GM19395 (cell line): ENCODE measurements around the gene SMIM41.
A peak's percentile ranks its signal among the peaks of the same experiment; 100 is the strongest.

Experiments used
- ATAC-seq: cut with Tn5 transposase; IDR thresholded peaks from one replicate; pipeline ENCODE4 v1.9.1; 2021; ENCODE audit warnings: mild to moderate bottlenecking, moderate library complexity; ENCODE audit not compliant: unreplicated experiment

The SMIM41 gene

GRCh38 chr12:52063082-52063924 lies 16.2 kb upstream of the SMIM41 start:
- no peak for ATAC-seq

DNA sequence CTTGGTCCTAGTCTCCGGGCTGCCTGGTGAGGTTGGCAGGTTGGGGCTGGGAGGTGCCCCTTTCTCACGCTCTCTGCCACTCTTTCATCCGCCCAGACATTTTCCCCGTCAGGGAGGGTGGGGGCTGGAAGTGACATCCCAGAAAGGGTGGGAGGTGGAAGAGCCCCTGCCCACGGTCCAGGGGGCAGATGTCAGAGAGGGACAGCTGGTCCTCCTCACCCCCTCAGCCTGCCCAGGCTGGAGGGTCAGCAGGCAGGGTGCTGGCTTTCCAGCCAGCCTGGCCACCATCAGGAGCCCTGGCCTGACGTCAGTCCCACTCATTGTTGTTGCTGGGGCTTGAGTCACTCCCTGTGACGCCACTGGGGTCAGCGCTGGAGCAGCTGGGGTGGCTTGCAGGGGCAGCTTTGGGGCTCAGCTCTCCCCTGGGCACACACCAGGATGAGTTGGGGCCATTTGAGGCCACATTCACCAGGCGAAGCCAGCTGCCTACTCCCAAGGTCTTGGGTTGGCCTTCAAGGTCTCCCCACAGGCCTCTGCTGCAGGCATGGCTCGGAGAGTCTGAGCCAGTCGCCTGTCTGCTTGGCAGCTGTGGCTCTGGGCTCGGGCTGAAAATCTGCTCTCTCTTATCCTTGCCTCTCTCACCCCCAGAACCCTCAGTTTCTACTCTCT lies 15.4 kb upstream of the SMIM41 start:
- no peak for ATAC-seq

- no peak for ATAC-seq
Observed at GRCh38 chr12:52066346-52067080, 13.0 kb upstream of the SMIM41 start.

GRCh38 chr12:52067081-52067374 lies 12.5 kb upstream of the SMIM41 start:
- no peak for ATAC-seq

GRCh38 chr12:52069327-52070184 lies 9.9 kb upstream of the SMIM41 start, which contains the start of gene ATG101:
Gene ATG101, plus strand, starts transcription at chr12:52069978. Its CDS starts 3,673 bp downstream, at chr12:52073651.
- ATAC-seq: peak; percentile 95

GRCh38 chr12:52070185-52070925 lies 9.1 kb upstream of the SMIM41 start:
- peak; percentile 21 for ATAC-seq

DNA sequence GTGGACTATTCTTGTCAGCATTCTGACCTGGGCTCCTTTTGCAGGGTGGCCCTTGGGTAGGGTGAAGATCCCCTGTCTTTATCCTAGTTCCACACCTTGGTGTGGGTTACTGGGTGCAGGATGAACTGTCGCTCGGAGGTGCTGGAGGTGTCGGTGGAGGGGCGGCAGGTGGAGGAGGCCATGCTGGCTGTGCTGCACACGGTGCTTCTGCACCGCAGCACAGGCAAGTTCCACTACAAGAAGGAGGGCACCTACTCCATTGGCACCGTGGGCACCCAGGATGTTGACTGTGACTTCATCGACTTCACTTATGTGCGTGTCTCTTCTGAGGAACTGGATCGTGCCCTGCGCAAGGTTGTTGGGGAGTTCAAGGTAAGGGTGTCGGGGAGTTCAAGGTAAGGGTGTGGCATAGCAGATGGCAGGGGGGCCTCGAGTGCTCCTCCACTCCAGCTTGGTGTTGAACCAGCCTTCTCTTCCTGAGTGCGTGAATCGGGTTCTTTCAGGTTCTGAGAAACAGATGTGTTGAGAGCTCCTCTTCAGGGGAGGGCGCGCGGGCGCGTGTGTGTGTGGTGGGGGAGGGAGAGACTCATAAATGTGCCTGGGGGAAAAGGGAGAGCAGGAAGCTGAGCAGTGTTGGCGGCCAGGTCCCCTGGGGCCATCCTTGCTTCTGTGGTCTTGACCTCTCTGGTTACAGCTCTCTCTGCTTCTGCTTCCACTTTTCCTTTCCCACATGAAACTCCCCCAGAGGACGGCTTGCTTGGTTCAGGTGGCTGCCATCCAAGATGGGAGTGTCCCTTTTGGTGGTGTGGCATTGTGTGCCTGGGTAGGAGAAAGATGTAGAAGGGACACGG lies 5.7 kb upstream of the SMIM41 start:
- ATAC-seq: no peak

DNA sequence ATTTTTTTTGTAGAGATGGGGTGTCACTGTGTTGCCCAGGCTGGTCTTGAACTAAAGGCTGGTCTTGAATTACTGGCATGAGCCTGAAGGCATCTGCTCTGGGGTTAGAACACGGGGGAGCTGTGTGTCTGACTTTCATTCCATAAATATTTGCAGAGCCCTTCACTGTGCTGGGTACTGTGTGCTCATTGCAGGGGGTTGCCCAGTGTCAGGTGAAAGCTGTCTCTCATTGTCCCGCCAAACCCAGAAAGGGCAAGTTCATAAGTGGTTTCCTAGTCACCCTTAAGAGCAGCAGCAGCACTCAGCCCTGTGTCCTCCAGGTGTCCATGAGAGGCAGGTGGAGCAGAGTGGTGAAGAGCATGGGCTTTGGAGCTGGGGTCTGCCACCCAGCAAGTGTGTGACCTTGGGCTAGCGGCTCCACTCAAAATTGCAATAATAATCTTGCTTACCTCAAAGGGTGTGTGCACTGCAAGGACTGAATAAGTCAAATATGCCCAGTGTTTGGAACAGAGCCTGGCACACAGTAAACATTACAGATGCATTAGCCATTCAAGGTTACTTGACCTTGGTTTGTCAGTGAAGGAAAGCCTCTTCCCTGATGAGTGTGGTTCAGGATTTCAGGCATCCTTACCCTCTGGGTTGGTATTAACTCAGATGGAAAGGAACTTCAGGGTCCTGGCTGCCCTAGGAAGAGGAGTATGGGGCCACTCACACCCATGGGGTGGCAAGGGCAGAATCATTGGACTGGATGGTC lies 4.4 kb upstream of the SMIM41 start:
- no peak for ATAC-seq

- no peak for ATAC-seq
Observed at GRCh38 chr12:52076811-52077210, 2.7 kb upstream of the SMIM41 start.

GRCh38 chr12:52078276-52078675 lies 1.2 kb upstream of the SMIM41 start:
- no peak for ATAC-seq

DNA sequence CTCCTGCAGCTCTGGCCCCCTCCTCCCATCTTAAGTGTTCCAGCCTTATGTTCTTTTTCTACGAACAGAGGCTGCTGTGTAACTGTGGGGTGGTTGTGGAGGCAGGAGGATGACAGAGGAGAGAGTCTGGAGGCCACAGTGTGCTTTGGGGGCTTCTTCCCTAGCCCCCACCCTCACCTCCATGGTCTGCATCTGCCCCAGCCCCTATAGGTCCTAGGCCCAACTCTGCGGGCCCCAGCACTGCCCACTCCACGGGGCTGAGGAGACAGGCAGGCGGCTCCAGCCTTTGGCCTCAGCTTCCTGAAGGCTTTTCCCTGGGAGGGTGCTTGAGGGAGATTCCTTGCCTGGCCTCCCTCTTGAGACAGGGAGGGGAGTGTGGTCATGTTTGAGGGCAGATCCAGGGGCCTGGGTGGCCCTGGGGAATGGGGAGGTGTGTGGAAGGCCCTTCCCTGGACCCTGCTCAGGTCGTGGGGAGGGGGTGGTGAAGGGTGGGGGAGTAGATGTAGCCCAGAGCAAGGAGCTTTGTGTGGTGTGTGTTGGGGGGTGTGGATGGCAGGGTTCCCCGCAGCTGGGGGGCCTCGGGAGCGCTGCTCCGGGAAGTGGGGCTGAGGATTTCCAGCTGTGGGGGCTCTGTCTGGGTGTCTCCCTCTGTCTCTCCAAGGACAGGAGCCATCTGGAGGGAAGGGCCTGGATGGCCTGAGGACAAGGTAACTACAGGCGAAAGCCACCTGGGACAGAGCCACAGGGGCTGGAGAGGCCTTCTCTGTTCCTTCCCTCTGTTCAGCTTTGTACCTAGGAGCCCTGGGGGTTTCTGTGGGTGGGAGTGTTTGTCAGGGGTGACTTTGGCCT lies 1.1 kb downstream of the SMIM41 start:
- ATAC-seq: no peak

DNA sequence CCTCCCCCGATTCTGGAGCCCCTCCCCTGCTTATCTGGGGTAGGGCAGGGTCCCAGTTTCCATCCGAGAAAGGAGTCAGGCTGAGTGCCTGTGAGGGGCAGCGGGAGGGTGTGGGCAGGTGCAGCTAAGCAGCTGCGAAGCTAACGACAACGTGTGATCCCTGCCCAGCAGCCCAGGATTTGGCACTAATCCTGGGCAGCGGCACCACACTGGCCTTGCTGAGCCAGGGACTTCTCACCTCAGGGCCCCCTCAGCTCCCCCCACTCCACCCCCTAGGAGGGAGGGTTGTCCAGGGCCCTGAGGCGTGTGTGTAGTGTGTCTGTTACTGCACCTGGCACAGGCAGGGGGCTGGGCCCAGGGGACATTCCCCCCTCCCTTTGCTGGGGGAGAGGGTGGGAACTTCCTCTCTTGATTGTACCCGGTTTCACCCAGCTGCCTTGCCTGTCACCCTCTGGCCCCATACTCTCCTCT lies 1.8 kb downstream of the SMIM41 start:
- peak; percentile 63 for ATAC-seq

DNA sequence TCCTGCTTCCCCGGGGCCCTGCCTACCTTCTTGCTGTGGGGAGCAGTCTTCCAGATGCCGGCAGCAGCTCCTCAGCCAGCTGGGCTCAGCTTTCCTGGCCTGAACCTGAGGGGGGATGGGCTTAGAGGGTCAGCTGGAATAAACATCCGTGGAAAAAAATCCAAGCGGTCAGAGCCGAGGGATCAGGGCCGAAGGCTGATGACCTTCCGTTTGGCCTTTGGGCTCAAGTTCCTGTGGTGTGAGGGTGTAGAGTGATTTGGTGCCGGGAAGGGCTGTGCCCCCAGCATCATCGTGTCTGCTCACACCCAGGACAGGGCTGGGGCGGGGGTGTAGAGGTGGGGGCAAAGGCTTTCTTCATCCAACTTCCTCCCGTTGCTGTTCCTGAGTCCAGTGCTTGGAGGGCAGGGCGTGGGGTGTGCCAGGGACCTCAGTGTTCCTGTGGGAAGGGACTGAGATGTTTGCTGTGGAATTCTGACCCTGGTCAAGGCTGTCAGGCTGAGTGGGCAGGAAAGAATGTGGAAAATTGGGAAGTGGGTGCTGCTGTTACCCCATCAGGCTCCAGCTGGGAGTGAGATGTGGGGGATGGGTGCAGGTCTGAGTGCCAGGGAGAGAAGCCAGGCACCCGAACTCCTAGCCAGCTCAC lies 2.6 kb downstream of the SMIM41 start:
- ATAC-seq: no peak

DNA sequence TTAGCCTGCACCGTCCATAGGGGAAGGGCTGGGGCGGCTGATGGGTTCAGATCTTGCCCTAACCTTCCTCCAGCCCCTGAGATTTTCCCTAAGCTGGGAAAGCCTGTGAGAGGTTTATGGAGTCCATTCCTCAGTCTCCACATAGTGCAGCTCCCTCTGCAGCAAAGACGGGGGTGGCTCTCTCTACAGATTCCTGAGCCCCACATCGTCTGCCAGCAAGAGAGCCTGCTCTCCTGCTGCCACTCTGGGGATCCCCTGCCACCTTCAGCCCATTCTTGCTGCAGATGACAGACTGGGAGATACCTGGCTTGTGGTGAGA lies 3.1 kb downstream of the SMIM41 start:
- ATAC-seq: no peak

GRCh38 chr12:52082988-52083637 lies 3.6 kb downstream of the SMIM41 start:
- no peak for ATAC-seq

DNA sequence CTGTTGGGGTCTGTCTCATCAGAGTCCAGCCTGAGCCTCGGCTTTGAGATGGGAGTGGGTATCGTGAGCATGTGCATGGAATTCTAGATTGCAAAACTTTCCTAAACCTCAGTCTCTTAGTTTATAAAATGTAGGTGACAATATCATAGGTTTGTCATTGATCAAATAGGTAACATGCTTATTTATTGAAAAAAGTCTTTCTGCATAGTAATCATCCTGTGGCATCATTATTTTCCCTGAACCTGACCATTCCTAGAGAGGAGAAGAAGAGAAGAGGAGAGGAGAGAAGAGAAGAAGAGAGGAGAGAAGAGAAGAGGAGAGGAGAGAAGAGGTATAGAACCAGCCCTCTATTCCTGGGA lies 4.1 kb downstream of the SMIM41 start:
- ATAC-seq: no peak
